Measurements from ENCODE around the gene DNAJA3. TPM values are rescaled to one million over a fixed set of nuclear protein-coding genes. Genes with fewer than 3 reads are reported as not detected.

DNAJA3 gene
- total RNA-seq, 2 donors from 2014 or later = 26.4 to 29.1 TPM

DNA sequence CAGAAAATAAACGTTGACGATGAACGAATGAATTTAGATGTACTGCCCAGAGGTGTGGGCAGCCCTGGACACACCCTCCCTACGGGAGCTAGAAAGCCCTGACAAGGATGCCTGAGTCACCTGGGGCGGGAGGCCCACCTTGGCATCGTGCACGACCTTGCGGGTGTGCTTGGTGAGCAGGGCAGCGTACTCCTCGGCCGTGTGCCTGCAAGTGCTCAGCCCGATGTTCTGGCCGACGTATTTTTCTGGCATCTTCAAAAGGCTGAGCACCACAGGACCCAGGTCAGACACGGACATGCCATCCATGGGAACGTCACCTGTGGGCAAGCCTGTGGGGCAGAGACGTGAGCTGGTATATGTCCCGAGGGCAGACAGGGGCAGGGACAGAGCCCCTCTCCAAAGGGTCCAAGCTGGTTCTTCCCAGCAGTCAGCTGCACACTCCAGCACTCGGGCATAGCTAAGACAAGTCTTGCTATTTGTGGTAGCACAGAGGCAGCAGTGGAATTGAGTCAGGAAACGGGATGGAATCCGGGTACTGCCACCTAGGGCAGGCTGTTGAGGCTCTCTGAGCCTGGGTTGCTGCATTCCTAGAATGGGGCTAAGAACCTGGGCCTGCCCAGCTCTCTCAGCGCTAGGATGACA is 38.0 kb downstream of the DNAJA3 start:
- H3K4me1 ChIP-seq = no peaks in the 10 kb centered on the region
- peaks cover 0 to 10% of the 10 kb centered on the region in 2 donors for H3K36me3 ChIP-seq (replicated peaks in 1 of 2; ENCODE audit: insufficient read depth in 1 of 2, low read depth in 2 of 2)
- no peaks in the 10 kb centered on the region for H3K9me3 ChIP-seq
- WGBS, 2 donors = 80 to 83% methylated on average over 15 to 22 of the region's 22 CpGs
- no peak overlapping the region for H3K27ac ChIP-seq
- DNase-seq (no peak), ATAC-seq (no peak)
- intact Hi-C loops (cut with DNase I) = no loop called here
- H3K4me3 ChIP-seq = no peak overlapping the region
- no peak for TF ChIP-seq POLR2A (IDR thresholded peaks at IDR 0.05)
- TF ChIP-seq, protein P1, sequence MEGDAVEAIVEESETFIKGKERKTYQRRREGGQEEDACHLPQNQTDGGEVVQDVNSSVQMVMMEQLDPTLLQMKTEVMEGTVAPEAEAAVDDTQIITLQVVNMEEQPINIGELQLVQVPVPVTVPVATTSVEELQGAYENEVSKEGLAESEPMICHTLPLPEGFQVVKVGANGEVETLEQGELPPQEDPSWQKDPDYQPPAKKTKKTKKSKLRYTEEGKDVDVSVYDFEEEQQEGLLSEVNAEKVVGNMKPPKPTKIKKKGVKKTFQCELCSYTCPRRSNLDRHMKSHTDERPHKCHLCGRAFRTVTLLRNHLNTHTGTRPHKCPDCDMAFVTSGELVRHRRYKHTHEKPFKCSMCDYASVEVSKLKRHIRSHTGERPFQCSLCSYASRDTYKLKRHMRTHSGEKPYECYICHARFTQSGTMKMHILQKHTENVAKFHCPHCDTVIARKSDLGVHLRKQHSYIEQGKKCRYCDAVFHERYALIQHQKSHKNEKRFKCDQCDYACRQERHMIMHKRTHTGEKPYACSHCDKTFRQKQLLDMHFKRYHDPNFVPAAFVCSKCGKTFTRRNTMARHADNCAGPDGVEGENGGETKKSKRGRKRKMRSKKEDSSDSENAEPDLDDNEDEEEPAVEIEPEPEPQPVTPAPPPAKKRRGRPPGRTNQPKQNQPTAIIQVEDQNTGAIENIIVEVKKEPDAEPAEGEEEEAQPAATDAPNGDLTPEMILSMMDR (IDR thresholded peaks at IDR 0.05) = no peak
- no peaks in the 10 kb centered on the region for H3K27me3 ChIP-seq

DNA sequence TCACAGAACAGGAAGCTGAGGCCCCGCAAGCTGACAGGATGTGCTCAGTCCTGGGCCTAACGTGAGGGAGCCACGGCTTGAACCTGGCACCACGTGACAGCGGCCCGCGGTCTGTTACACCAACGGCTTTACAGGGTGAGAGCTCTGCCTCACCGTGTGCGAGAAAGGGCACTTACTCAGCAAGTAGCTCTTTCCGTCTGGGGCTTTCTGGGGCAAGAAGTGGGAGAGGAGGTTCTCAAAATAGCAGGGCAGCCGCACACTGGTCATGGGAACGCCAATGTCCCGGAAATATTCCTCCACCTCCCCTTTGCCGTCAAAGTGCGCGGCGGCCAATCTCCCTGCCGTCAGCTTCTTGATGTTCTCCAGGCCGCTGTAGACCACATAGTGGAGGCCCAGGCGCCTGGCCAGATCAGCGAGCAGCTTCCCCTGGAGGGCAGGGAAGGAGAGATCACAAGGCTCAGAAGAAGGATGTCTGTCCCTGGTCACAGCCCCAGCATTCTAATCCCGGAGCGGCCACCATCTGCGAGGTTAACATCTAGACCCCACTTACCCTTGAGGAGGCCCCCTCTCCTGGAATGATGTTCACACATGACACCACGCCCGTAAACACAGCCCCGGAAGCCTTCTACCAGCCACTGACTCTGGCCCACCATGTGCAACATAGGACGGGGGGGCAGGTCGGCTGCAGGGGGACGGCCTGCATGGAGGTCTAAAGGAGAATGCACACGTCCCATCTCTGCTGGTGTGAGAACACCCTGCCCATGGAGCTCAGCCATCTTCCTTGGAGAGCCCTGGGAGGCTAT is 40.5 kb downstream of the DNAJA3 start:
- no peak for TF ChIP-seq POLR2A (IDR thresholded peaks at IDR 0.05)
- TF ChIP-seq, protein P1 (IDR thresholded peaks at IDR 0.05) = no peak
- Histone ChIP-seq H3K27me3 (no peaks in the 10 kb centered on the region), H3K36me3 (replicated peaks in 1 of 2; ENCODE audit: insufficient read depth in 1 of 2, low read depth in 2 of 2) (peaks cover 0 to 13% of the 10 kb centered on the region in 2 donors), H3K27ac (peak overlapping the region in 1 of 4 donors; percentile 46), H3K9me3 (no peaks in the 10 kb centered on the region), H3K4me3 (no peak overlapping the region), H3K4me1 (no peaks in the 10 kb centered on the region)
- intact Hi-C loops (cut with DNase I) = no loop called here
- 87 to 93% methylated on average over 16 to 32 of the region's 32 CpGs for WGBS, 2 donors
- peak in 3 of 4 donors; percentile 28 to 46 (median 44) for DNase-seq
- peak; percentile 62 for ATAC-seq

DNA sequence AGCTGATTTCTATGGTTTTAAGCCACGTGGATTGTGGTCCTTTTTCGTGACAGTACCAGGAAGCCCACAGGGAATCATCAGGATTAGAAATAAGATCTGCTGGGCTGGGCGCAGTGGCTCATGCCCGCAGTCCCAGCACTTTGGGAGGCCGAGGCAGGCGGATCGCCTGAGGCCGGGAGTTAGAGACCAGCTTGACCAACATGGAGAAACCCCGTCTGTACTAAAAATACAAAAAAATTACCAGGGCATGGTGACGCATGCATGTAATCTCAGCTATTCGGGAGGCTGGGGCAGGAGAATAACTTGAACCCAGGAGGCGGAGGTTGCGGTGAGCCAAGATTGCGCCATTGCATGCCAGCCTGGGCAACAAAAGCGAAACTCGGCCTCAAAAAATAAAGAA is 42.2 kb downstream of the DNAJA3 start:
- Histone ChIP-seq H3K9me3 (no peaks in the 10 kb centered on the region), H3K4me3 (no peak overlapping the region), H3K4me1 (peaks cover 2% of the 10 kb centered on the region), H3K27ac (no peak overlapping the region), H3K27me3 (no peaks in the 10 kb centered on the region), H3K36me3 (replicated peaks in 1 of 2; ENCODE audit: insufficient read depth in 1 of 2, low read depth in 2 of 2) (peaks cover 0 to 13% of the 10 kb centered on the region in 2 donors)
- 93 to 96% methylated on average over 11 to 16 of the region's 16 CpGs for WGBS, 2 donors
- DNase-seq = no peak
- ATAC-seq = no peak
- no peak for TF ChIP-seq POLR2A (IDR thresholded peaks at IDR 0.05)
- TF ChIP-seq, protein P1 (IDR thresholded peaks at IDR 0.05) = no peak
- intact Hi-C loops (cut with DNase I) = no loop called here

DNA sequence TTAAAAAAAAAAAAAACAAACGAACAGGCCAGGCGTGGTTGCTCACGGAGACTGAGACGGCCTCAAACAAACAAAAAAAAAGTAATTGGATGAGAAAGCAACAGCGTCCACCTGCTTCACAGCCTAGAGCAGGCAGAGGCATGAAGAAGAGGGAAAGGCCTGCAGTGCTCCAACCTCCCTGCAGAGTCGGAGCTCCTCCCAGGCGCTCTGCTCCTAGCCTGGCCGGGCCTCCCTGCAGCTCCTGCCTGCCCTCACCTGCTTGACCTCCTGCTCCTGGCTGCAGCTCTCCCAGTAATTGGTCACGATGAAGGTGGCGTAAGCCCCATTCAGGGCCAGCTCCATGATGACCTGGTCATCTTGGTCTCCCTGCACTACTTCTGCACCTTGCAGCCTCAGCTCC is 43.3 kb downstream of the DNAJA3 start:
- intact Hi-C loops (cut with DNase I) = no loop called here
- Histone ChIP-seq H3K4me1 (peaks cover 10% of the 10 kb centered on the region), H3K36me3 (replicated peaks in 1 of 2; ENCODE audit: insufficient read depth in 1 of 2, low read depth in 2 of 2) (peaks cover 0 to 9% of the 10 kb centered on the region in 2 donors), H3K4me3 (no peak overlapping the region), H3K9me3 (no peaks in the 10 kb centered on the region), H3K27me3 (no peaks in the 10 kb centered on the region), H3K27ac (no peak overlapping the region)
- DNase-seq = no peak
- TF ChIP-seq, protein P1 (IDR thresholded peaks at IDR 0.05) = no peak
- TF ChIP-seq POLR2A (IDR thresholded peaks at IDR 0.05) = no peak
- WGBS, 2 donors = 82 to 88% methylated on average over 8 to 10 of the region's 10 CpGs
- ATAC-seq = no peak

Measured in body of pancreas (tissue), 4 donors.